NT2/D1 (cell line): ENCODE measurements around the gene PON2.

Experiments used
- SUZ12 ChIP-seq: IDR thresholded peaks from 2 replicates; pipeline ENCODE4 v1.6.1; 2011; ENCODE audit not compliant: insufficient read length, insufficient read depth; ENCODE audit errors: extremely low read depth
- YY1 ChIP-seq: IDR thresholded peaks from 2 replicates; pipeline ENCODE4 v1.6.1; 2011; ENCODE audit not compliant: insufficient read length, insufficient read depth
- ZNF274 ChIP-seq: IDR thresholded peaks from 2 replicates; pipeline ENCODE4 v1.6.1; 2011; ENCODE audit warnings: mild to moderate bottlenecking, low read depth, low read length

GRCh38 chr7:95412075-95412474 lies 22.8 kb downstream of the PON2 start:
- TF ChIP-seq YY1 (no peak), ZNF274 (no peak), SUZ12 (no peak)
